Heart right ventricle (tissue), 16 donors: Measurements from ENCODE around the gene KLHL14. TPM values are rescaled to one million over a fixed set of nuclear protein-coding genes. Genes with fewer than 3 reads are reported as not detected.
"Not testable (repeated sequence)": the region's sequence is repeated elsewhere in the genome, so short reads cannot be mapped to it uniquely, and the experiment has no call there.

ENCODE experiments used
- ATAC-seq, 8 donors: fragments of 200-7000 bp; cut with Tn5 transposase; one replicate each; pipeline ENCODE4 v1.9.1; 2020; ENCODE audit warnings: mild to moderate bottlenecking in 8 of 8, moderate library complexity in 8 of 8, moderate number of reproducible peaks in 1 of 8
- DNase-seq, 2 donors: peaks; one replicate each; pipeline ENCODE4 v3.0.0-alpha.2; 2020
- H3K27ac ChIP-seq, 10 donors: fragments of 200-600 bp; sonication (generic) in 2 of 10; one replicate each; pipeline versions ENCODE4 v1.5.0 to v1.8.0; 2020 to 2022; ENCODE audit warnings: mild to moderate bottlenecking in 3 of 10
- H3K27me3 ChIP-seq, 7 donors: fragments of 200-600 bp; one replicate each; pipeline ENCODE4 v1.8.0; 2021 to 2022; ENCODE audit warnings: mild to moderate bottlenecking in 2 of 7
- H3K36me3 ChIP-seq, 9 donors: fragments of 200-600 bp; sonication (generic) in 1 of 9; one replicate each; pipeline versions ENCODE4 v1.5.0 to v1.8.0; 2020 to 2022; ENCODE audit warnings: mild to moderate bottlenecking in 2 of 9
- H3K4me1 ChIP-seq, 9 donors: fragments of 200-600 bp; sonication (generic) in 1 of 9; one replicate each; pipeline versions ENCODE4 v1.5.0 to v1.8.0; 2020 to 2022; ENCODE audit warnings: mild to moderate bottlenecking in 4 of 9
- H3K4me3 ChIP-seq, 10 donors: fragments of 200-600 bp; sonication (generic) in 2 of 10; one replicate each; pipeline versions ENCODE4 v1.5.0 to v1.8.0; 2020 to 2022; ENCODE audit warnings: mild to moderate bottlenecking in 7 of 10, moderate library complexity in 2 of 10
- H3K9me3 ChIP-seq, 11 donors: fragments of 200-600 bp in 10 of 11; sonication (generic) in 2 of 11; one replicate each; pipeline versions ENCODE4 v1.5.0 to v1.8.0; 2013 to 2022; ENCODE audit warnings: mild to moderate bottlenecking in 2 of 11, control low read depth in 1 of 11, moderate library complexity in 1 of 11
- CTCF ChIP-seq, 9 donors: fragments of 200-600 bp; sonication (generic) in 2 of 9; IDR thresholded peaks; one replicate each; pipeline versions ENCODE4 v1.5.0 to v1.8.0; 2021 to 2022; ENCODE audit warnings: antibody characterized with exemption in 9 of 9, mild to moderate bottlenecking in 5 of 9, moderate library complexity in 1 of 9
- WGBS, 2 donors: extraction: QIAGEN DNeasy Blood & Tissue Kit; methylation state at CpG; one replicate each; pipeline ENCODE4 v1.1.7; 2013; ENCODE audit warnings: inconsistent platforms in 1 of 2; 5-methylcytosine and 5-hydroxymethylcytosine counted together
- intact Hi-C, 10 donors: fragments of 100-400 bp; cut with DNase I; formaldehyde crosslinking; loops; one replicate each; pipeline versions ENCODE4 v1.11.1 to v1.14.2; 2022
- polyA plus RNA-seq, 2 donors: library from polyadenylated mRNA; stranded (reverse); fragments of 200-250 nt; gene quantifications; one replicate each; pipeline ENCODE4 v1.2.3, GENCODE V29; 2013
- total RNA-seq, 10 donors: library from RNA; stranded (reverse); fragmentation: NEBNext Ultra II Directional in 3 of 10; extraction: Animal tissue kit (Norgen Biotek cat#: 25700) in 3 of 10; gene quantifications; one replicate each; pipeline versions ENCODE4 v1.2.1 to v1.2.4, GENCODE V29; 2021 to 2023
- donor health status: Arrhythmogenic right ventricular cardiomyopathy.
- donor health status: ischemic (EF 13 %, LVEDD 7.1; RV severe dilation, severe dysfunction).
- donor health status: healthy with polysubstance abuse.
- donor health status: DM: no; HTN: yes; CAD: no.
- donor health status: DM: no; HTN: no; CAD: no.
- donor health status: ischemic (EF 25% LVEDD 6.9; RV normal size, moderate dysfunction).
- donor health status: ischemic (EF 25% LVEDD 5.7; RV mildly dilated, moderate dysfunction).
- donor health status: healthy.
- donor health status: DM: yes; HTN: yes; CAD: no.
- donor health status: Ischemic cardiomyopathy.
- donor health status: ischemic (EF 35%, LVEDD 5.7; RV mildly dilated, moderate dysfunction).
- donor health status: nonischemic (EF 11% LVEDD 7.7; RV severe dilation, severe dysfunction).
- donor health status: DM: yes; HTN: yes; CAD: no.
- donor health status: PGD.
- donor health status: ischemic (EF 29% LVEDD 5.4; RV normal size, mild dysfunction).
- donor health status: nonischemic (EF 23%, LVEDD 6.1; RV moderate dilation, normal function).

KLHL14 gene
- total and polyA plus RNA-seq, 12 donors: 0.04 to 0.28 (median 0.12) TPM; not detected in 5

DNA sequence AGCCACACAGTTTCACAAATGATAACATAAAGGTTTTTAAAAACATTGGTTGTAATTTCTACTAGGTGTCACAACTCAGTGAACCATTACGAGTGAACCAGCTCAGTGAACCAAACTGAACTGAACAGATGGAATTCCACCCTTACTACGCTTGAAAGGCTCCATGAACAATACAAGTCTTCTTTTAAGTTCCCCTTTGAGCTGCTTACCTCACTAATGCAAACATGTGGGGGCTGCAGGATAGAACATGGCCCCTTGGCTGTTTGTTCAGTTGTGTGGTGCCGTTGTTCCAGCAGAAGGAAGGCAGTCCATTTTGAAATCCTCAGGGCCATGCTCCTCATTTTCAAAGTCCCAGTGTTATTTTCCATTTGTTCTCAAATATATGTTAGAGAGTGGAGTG lies 30.7 kb upstream of the KLHL14 start:
- Histone ChIP-seq H3K27ac (no peak overlapping the region), H3K36me3 (no peaks in the 10 kb centered on the region), H3K4me1 (no peaks in the 10 kb centered on the region), H3K4me3 (no peak overlapping the region), H3K9me3 (peaks cover 0 to 10% (median 3%) of the 10 kb centered on the region in 11 donors), H3K27me3 (peaks cover 0 to 14% (median 0%) of the 10 kb centered on the region in 7 donors)
- intact Hi-C loops: loop anchor here in 1 of 10 donors (10.0 kb wide), 1 partner anchor 61 kb away; no protein-coding TSS in a partner anchor
- TF ChIP-seq CTCF (IDR thresholded peaks at IDR 0.05): no peak
- ATAC-seq (no peak), DNase-seq (no peak)
- WGBS, 2 donors: 72 to 73% methylated on average over 3 of the region's 3 CpGs

DNA sequence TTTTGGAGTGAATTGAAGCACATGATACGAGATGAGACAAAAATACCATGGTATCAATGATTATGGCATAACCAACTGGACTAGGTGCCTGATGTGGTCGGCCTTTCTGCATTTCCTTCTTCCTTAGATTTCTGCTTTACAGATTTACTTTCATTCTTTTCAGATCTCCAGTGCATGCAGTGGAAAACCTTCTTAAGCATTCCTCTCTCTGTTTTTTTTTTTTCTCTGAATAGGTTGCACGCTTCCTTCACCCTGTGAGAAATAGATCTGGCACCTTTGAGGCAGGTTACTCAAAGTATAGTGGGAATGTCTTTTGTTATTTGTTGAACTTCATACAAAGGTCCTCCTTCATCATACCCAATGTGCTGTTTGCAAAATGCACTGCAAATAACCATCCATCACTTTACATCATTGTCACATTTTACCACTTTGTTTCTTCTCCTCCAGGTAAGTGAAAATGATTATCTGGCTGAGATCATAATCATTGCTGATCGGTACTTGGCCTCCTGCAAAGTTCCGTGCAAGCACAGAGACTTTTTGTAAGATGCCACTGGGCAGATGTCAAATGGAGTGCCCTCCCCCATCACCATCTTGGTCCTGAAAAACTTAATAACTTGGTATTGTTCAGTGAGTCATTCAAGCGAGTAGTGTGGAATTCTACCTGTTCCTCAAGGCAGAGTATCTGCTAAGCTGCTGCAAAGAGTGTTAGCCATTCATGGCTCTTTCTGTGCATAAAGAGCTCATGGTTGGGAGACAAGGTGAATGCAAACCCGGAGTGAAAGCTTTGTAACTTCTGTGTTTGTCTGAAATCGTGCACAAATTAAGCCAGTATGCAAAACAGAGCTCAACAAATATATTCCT lies 30.0 kb upstream of the KLHL14 start:
- Histone ChIP-seq H3K27ac (no peak overlapping the region), H3K27me3 (peaks cover 0 to 14% (median 0%) of the 10 kb centered on the region in 7 donors), H3K36me3 (no peaks in the 10 kb centered on the region), H3K4me3 (no peak overlapping the region), H3K4me1 (no peaks in the 10 kb centered on the region), H3K9me3 (peaks cover 0 to 17% (median 10%) of the 10 kb centered on the region in 11 donors)
- ATAC-seq (no peak), DNase-seq (no peak)
- intact Hi-C loops: loop anchor here in 1 of 10 donors (10.0 kb wide), 1 partner anchor 62 kb away; no protein-coding TSS in a partner anchor
- WGBS, 2 donors: 73 to 77% methylated on average over 8 of the region's 8 CpGs
- TF ChIP-seq CTCF (IDR thresholded peaks at IDR 0.05): no peak

DNA sequence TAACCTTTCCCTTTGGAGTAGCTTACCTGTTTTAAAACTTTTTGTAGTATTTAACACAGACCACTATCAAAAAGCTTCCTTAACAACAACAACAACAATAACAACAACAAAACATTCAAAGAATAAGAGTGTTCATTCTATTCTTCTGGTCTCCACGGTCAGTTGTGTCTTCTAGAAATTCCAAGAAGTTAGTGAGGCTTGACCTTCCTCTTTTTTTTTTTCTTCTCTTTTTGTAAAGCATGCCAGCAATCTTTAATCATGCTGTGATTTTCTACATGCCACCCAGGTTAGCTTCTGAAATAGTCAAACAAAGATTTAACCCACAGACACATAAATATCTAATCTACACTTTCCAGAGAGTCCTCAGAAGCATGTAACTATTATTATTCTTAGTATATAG lies 28.4 kb upstream of the KLHL14 start:
- no peak for DNase-seq
- no peaks in the 10 kb centered on the region for H3K36me3 ChIP-seq
- no peaks in the 10 kb centered on the region for H3K4me1 ChIP-seq
- peaks cover 0 to 24% (median 13%) of the 10 kb centered on the region in 11 donors for H3K9me3 ChIP-seq
- WGBS, 2 donors: 36 to 62% methylated on average over 1 of the region's 1 CpG
- TF ChIP-seq CTCF (IDR thresholded peaks at IDR 0.05): no peak
- H3K4me3 ChIP-seq: no peak overlapping the region
- H3K27me3 ChIP-seq: peaks cover 0 to 14% (median 0%) of the 10 kb centered on the region in 7 donors
- intact Hi-C loops: loop anchor here in 1 of 10 donors (10.0 kb wide), 1 partner anchor 64 kb away; no protein-coding TSS in a partner anchor
- no peak for ATAC-seq
- H3K27ac ChIP-seq: no peak overlapping the region

- ATAC-seq (no peak), DNase-seq (no peak)
- H3K27me3 ChIP-seq: peaks cover 0 to 8% (median 0%) of the 10 kb centered on the region in 7 donors
- no peaks in the 10 kb centered on the region for H3K36me3 ChIP-seq
- no peak overlapping the region for H3K27ac ChIP-seq
- no peak overlapping the region for H3K4me3 ChIP-seq
- peaks cover 0 to 30% (median 13%) of the 10 kb centered on the region in 11 donors for H3K9me3 ChIP-seq
- 70 to 71% methylated on average over 4 of the region's 4 CpGs for WGBS, 2 donors
- intact Hi-C loops: no loop called here
- no peak for TF ChIP-seq CTCF (IDR thresholded peaks at IDR 0.05)
- no peaks in the 10 kb centered on the region for H3K4me1 ChIP-seq
Observed at GRCh38 chr18:32798209-32798960, 25.6 kb upstream of the KLHL14 start.

GRCh38 chr18:32794667-32795066 lies 21.8 kb upstream of the KLHL14 start:
- peaks cover 0 to 30% (median 13%) of the 10 kb centered on the region in 11 donors for H3K9me3 ChIP-seq
- H3K4me3 ChIP-seq, H3K27me3 ChIP-seq, H3K4me1 ChIP-seq, ATAC-seq, H3K27ac ChIP-seq, DNase-seq, intact Hi-C loops, H3K36me3 ChIP-seq: not testable (repeated sequence)
- WGBS, 2 donors: 90 to 92% methylated on average over 22 to 31 of the region's 31 CpGs
